ENCODE measurements around the gene FXR2. TPM values are rescaled to one million over a fixed set of nuclear protein-coding genes. Genes with fewer than 3 reads are reported as not detected.
A peak's percentile ranks its signal among the peaks of the same experiment; 100 is the strongest.

Gene FXR2
- total and polyA plus RNA-seq, 10 of the 15 experiments (the other 5 are each of a cell fraction or from before 2014, with no cell fraction given): 1.6 to 33.3 (median 22.0) TPM

GRCh38 chr17:7579001-7579833 is 35.5 kb downstream of the FXR2 start, which contains the start of gene CD68 (continued):
- TF ChIP-seq ZBTB4 (CRISPR knock-in tag; IDR thresholded peaks at IDR 0.05) (peak; percentile 73; the same call in 1 of the 2 replicates), IRF5 (IDR thresholded peaks at IDR 0.05; ENCODE audit: borderline replicate concordance) (no peak), E2F4 (IDR thresholded peaks at IDR 0.05; ENCODE audit: low read depth, low read length) (no peak), PRDM15 (CRISPR knock-in tag; IDR thresholded peaks at IDR 0.05) (no peak; the same call in 1 of the 2 replicates), MTA3 (IDR thresholded peaks at IDR 0.05; ENCODE audit: borderline replicate concordance, low read length) (peak; percentile 99), RUNX3 (IDR thresholded peaks at IDR 0.05; ENCODE audit: low read length) (peak; percentile 49; the same call in 1 of the 2 replicates), IRF3 (IDR thresholded peaks at IDR 0.05) (no peak), CBFB (IDR thresholded peaks at IDR 0.05; ENCODE audit: low read depth) (peak; percentile 42; the same call in 1 of the 2 replicates), RELB (IDR thresholded peaks at IDR 0.05; ENCODE audit: low read depth) (peak; percentile 73), SUPT20H (IDR thresholded peaks at IDR 0.05; ENCODE audit: borderline replicate concordance, control insufficient read depth, low read depth, low read length) (no peak), IKZF2 (IDR thresholded peaks at IDR 0.05) (peak; percentile 68 to 76; a peak in 3 of 4 replicates), FOXM1 (IDR thresholded peaks at IDR 0.05; ENCODE audit: low read depth, low read length) (peak; percentile 76), EP300 (IDR thresholded peaks at IDR 0.05; ENCODE audit: borderline replicate concordance in 1 of 2, control insufficient read depth in 1 of 2, low read depth in 2 of 2, low read length in 2 of 2) (peak; percentile 26 to 48; a peak in 1 of 4 replicates), BRCA1 (IDR thresholded peaks at IDR 0.05; ENCODE audit: low read depth, low read length) (0 out of 2 replicates have a peak, but pooled peaks have one; percentile 32), WRNIP1 (IDR thresholded peaks at IDR 0.05; ENCODE audit: borderline replicate concordance, low read depth, low read length) (no peak)
